ENCODE data around the gene CXCL10. TPM values are rescaled to one million over a fixed set of nuclear protein-coding genes. Genes with fewer than 3 reads are reported as not detected.
"Not testable (repeated sequence)": the region's sequence is repeated elsewhere in the genome, so short reads cannot be mapped to it uniquely, and the experiment has no call there.

The CXCL10 gene
- total RNA-seq, 2 donors from 2014 or later = 0.62 to 2.9 TPM

DNA sequence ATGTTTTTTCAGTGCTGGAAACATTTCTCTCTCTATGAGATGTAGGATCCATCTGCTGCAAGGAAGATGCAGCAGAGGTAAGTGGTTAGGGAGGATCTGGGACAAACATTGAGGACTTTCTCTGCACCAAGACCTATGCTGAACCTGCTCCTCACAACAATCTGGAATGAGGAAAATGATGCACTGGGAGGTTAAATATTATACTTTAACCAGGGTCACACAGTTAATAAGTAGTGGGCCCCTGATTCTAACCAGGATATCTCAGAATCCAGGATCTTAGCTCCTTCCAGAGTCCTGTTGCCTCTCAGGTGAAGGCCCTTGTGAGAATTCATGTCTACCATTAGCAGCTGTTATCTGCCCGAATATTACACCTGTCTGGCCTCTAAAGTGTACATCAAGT lies 23.0 kb downstream of the CXCL10 start:
- Mint-ChIP-seq H3K4me3 (no peak overlapping the region), H3K9me3 (no peaks in the 10 kb centered on the region), H3K4me1 (ENCODE audit: low read depth) (peaks cover 12% of the 10 kb centered on the region), H3K27me3 (ENCODE audit: low read depth) (peaks cover 17% of the 10 kb centered on the region), H3K27ac (no peak overlapping the region), H3K36me3 (ENCODE audit: insufficient read depth in 2 of 2) (no peaks in the 10 kb centered on the region)
- DNase-seq (no peak), ATAC-seq (replicated peaks in 1 of 2) (no peak)

DNA sequence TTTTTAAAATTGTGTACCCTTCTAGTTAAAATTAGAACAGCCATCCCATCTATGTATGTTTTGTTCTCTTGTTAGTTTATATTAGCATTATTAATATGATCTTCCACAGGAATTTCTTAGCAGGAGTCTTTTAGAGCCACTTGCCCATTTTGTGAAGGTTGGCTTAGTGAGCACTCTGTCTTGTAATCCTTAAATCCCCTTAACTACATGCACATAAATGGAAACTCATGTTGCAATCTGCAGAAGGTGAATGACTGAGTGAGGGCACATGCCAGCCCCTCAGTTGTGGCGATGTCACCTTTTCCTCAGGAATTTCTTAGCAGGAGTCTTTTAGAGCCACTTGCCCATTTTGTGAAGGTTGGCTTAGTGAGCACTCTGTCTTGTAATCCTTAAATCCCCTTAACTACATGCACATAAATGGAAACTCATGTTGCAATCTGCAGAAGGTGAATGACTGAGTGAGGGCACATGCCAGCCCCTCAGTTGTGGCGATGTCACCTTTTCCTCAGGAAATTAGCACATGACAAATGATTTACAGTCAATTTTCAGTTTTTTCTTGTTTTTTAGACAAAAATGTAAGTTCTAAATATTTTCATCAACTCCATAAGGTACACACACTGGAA lies 24.7 kb downstream of the CXCL10 start:
- H3K27ac Mint-ChIP-seq; DNase-seq; ATAC-seq (replicated peaks in 1 of 2); H3K4me3 Mint-ChIP-seq; H3K27me3 Mint-ChIP-seq (ENCODE audit: low read depth); H3K36me3 Mint-ChIP-seq (ENCODE audit: insufficient read depth in 2 of 2); H3K9me3 Mint-ChIP-seq: not testable (repeated sequence)
- H3K4me1 Mint-ChIP-seq (ENCODE audit: low read depth) = peaks cover 12% of the 10 kb centered on the region

GRCh38 chr4:75997946-75998345 lies 25.4 kb downstream of the CXCL10 start:
- no peak overlapping the region for H3K4me3 Mint-ChIP-seq
- H3K27me3 Mint-ChIP-seq (ENCODE audit: low read depth) = peaks cover 12% of the 10 kb centered on the region
- no peak overlapping the region for H3K27ac Mint-ChIP-seq
- ATAC-seq (replicated peaks in 1 of 2) (no peak), DNase-seq (no peak)
- peaks cover 9% of the 10 kb centered on the region for H3K4me1 Mint-ChIP-seq (ENCODE audit: low read depth)
- H3K36me3 Mint-ChIP-seq (ENCODE audit: insufficient read depth in 2 of 2) = no peaks in the 10 kb centered on the region
- H3K9me3 Mint-ChIP-seq = no peaks in the 10 kb centered on the region

DNA sequence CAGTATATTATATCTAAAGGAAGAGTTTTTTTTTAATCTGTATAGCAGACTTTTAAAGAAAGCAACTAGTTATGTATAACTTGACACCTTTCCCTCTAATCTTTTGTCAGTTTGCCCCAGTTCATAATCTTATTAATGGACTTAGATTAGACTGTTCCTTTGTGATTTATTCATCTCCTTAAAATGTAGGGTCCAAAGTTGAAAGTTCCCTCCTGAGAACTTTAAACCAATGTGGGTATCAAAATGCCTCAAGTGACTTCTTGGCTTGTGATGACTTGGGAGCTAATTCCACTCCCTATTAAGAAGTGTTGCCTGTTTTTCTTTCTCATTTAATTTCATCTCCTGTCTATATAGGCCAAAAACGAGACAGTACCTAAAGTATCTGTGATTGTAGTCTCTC lies 26.2 kb downstream of the CXCL10 start:
- no peaks in the 10 kb centered on the region for H3K9me3 Mint-ChIP-seq
- no peaks in the 10 kb centered on the region for H3K36me3 Mint-ChIP-seq (ENCODE audit: insufficient read depth in 2 of 2)
- no peak for ATAC-seq (replicated peaks in 1 of 2)
- no peak overlapping the region for H3K4me3 Mint-ChIP-seq
- no peak for DNase-seq
- peaks cover under 1% of the 10 kb centered on the region for H3K4me1 Mint-ChIP-seq (ENCODE audit: low read depth)
- peaks cover 5% of the 10 kb centered on the region for H3K27me3 Mint-ChIP-seq (ENCODE audit: low read depth)
- no peak overlapping the region for H3K27ac Mint-ChIP-seq

- Mint-ChIP-seq H3K4me1 (ENCODE audit: low read depth) (no peaks in the 10 kb centered on the region), H3K27me3 (ENCODE audit: low read depth) (peaks cover 5% of the 10 kb centered on the region), H3K4me3 (no peak overlapping the region), H3K27ac (no peak overlapping the region), H3K36me3 (ENCODE audit: insufficient read depth in 2 of 2) (no peaks in the 10 kb centered on the region), H3K9me3 (no peaks in the 10 kb centered on the region)
- ATAC-seq (replicated peaks in 1 of 2) = no peak
- DNase-seq = no peak
These were observed 27.6 kb downstream of the CXCL10 start for GRCh38 chr4:75995727-75996126.

GRCh38 chr4:75992462-75992861 lies 30.8 kb downstream of the CXCL10 start:
- Mint-ChIP-seq H3K4me3 (no peak overlapping the region), H3K27ac (no peak overlapping the region), H3K36me3 (ENCODE audit: insufficient read depth in 2 of 2) (peaks cover 9 to 16% of the 10 kb centered on the region in 2 donors), H3K9me3 (peaks cover 0 to 2% of the 10 kb centered on the region in 2 donors), H3K27me3 (ENCODE audit: low read depth) (peaks cover 5% of the 10 kb centered on the region), H3K4me1 (ENCODE audit: low read depth) (peaks cover 24% of the 10 kb centered on the region)
- ATAC-seq (replicated peaks in 1 of 2) (no peak), DNase-seq (no peak)

- Mint-ChIP-seq H3K36me3 (ENCODE audit: insufficient read depth in 2 of 2) (peaks cover 9 to 19% of the 10 kb centered on the region in 2 donors), H3K9me3 (peaks cover 0 to 2% of the 10 kb centered on the region in 2 donors), H3K27me3 (ENCODE audit: low read depth) (peaks cover 5% of the 10 kb centered on the region), H3K27ac (peak overlapping the region; percentile 93), H3K4me1 (ENCODE audit: low read depth) (peaks cover 26% of the 10 kb centered on the region), H3K4me3 (peak overlapping the region; percentile 89 to 95)
- ATAC-seq (replicated peaks in 1 of 2) (no peak), DNase-seq (no peak)
These were observed 33.3 kb downstream of the CXCL10 start for GRCh38 chr4:75989846-75990528.

GRCh38 chr4:75985116-75985515 lies 38.2 kb downstream of the CXCL10 start:
- peaks cover 26% of the 10 kb centered on the region for H3K4me1 Mint-ChIP-seq (ENCODE audit: low read depth)
- ATAC-seq (replicated peaks in 1 of 2) (peak in 1 of 2 donors; percentile 19), DNase-seq (no peak)
- peaks cover 2% of the 10 kb centered on the region in 2 donors for H3K9me3 Mint-ChIP-seq
- H3K27me3 Mint-ChIP-seq (ENCODE audit: low read depth) = no peaks in the 10 kb centered on the region
- no peak overlapping the region for H3K4me3 Mint-ChIP-seq
- peaks cover 10 to 34% of the 10 kb centered on the region in 2 donors for H3K36me3 Mint-ChIP-seq (ENCODE audit: insufficient read depth in 2 of 2)
- H3K27ac Mint-ChIP-seq = no peak overlapping the region

GRCh38 chr4:75980576-75980975 lies 42.7 kb downstream of the CXCL10 start:
- Mint-ChIP-seq H3K9me3 (peaks cover 0 to 2% of the 10 kb centered on the region in 2 donors), H3K4me1 (ENCODE audit: low read depth) (no peaks in the 10 kb centered on the region), H3K36me3 (ENCODE audit: insufficient read depth in 2 of 2) (peaks cover 8 to 25% of the 10 kb centered on the region in 2 donors), H3K4me3 (no peak overlapping the region), H3K27me3 (ENCODE audit: low read depth) (no peaks in the 10 kb centered on the region), H3K27ac (no peak overlapping the region)
- ATAC-seq (replicated peaks in 1 of 2) (no peak), DNase-seq (no peak)

DNA sequence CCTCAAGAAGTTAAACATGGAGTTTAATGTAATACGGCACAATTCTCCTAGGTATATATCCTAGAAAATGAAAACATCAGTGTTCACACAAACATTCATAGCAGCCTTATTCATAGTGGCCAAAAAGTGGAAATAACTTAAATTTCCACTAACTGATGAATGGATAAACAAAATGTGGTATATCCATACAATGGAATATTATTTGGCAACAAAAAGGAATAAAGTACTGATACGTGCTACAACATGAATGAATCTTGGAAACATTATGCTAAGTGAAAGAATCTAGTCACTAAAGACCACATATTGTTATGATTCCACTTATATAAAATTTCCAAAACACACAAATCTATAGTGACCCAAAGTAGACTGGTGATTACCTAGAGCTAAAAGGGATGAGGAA lies 47.1 kb downstream of the CXCL10 start:
- DNase-seq = no peak
- no peaks in the 10 kb centered on the region for H3K9me3 Mint-ChIP-seq
- no peaks in the 10 kb centered on the region for H3K27me3 Mint-ChIP-seq (ENCODE audit: low read depth)
- no peak overlapping the region for H3K4me3 Mint-ChIP-seq
- H3K27ac Mint-ChIP-seq = no peak overlapping the region
- peaks cover 8 to 37% of the 10 kb centered on the region in 2 donors for H3K36me3 Mint-ChIP-seq (ENCODE audit: insufficient read depth in 2 of 2)
- ATAC-seq (replicated peaks in 1 of 2) = no peak
- H3K4me1 Mint-ChIP-seq (ENCODE audit: low read depth) = no peaks in the 10 kb centered on the region

GRCh38 chr4:75973766-75974165 lies 49.5 kb downstream of the CXCL10 start:
- no peaks in the 10 kb centered on the region for H3K4me1 Mint-ChIP-seq (ENCODE audit: low read depth)
- H3K27me3 Mint-ChIP-seq (ENCODE audit: low read depth) = no peaks in the 10 kb centered on the region
- peaks cover 13 to 39% of the 10 kb centered on the region in 2 donors for H3K36me3 Mint-ChIP-seq (ENCODE audit: insufficient read depth in 2 of 2)
- H3K9me3 Mint-ChIP-seq = no peaks in the 10 kb centered on the region
- ATAC-seq (replicated peaks in 1 of 2) (no peak), DNase-seq (no peak)
- no peak overlapping the region for H3K4me3 Mint-ChIP-seq
- no peak overlapping the region for H3K27ac Mint-ChIP-seq
